Stimulated activated CD4-positive, alpha-beta T cell treated with anti-CD3 and anti-CD28 coated beads, Interleukin-15, amount 100 ng/mL, for 48 hours (primary cell): ENCODE results near the gene MCCD1.

Experiments used
- DNase-seq, 2 donors: peaks; one replicate each; pipeline ENCODE4 v3.0.0-alpha.2; 2020; ENCODE audit warnings: low read depth in 2 of 2

MCCD1 gene

GRCh38 chr6:31513456-31514165 lies 15.2 kb upstream of the MCCD1 start:
- DNase-seq = no peak

- no peak for DNase-seq
Measured at GRCh38 chr6:31521835-31522234, 6.9 kb upstream of the MCCD1 start.

GRCh38 chr6:31525553-31525931 lies 3.2 kb upstream of the MCCD1 start:
- DNase-seq = no peak

GRCh38 chr6:31525932-31526591 lies 2.7 kb upstream of the MCCD1 start:
- no peak for DNase-seq

GRCh38 chr6:31528307-31528777 lies 420 bp upstream of the MCCD1 start:
- DNase-seq = no peak

- no peak for DNase-seq
Measured at GRCh38 chr6:31529329-31530150, 778 bp downstream of the MCCD1 start.

GRCh38 chr6:31530659-31531058 lies 1.9 kb downstream of the MCCD1 start:
- DNase-seq = no peak

- no peak for DNase-seq
Measured at GRCh38 chr6:31531162-31531561, 2.4 kb downstream of the MCCD1 start.

GRCh38 chr6:31531771-31532643 lies 3.2 kb downstream of the MCCD1 start:
- no peak for DNase-seq

GRCh38 chr6:31532644-31533454 lies 4.1 kb downstream of the MCCD1 start:
- DNase-seq = no peak

GRCh38 chr6:31533455-31533841 lies 4.7 kb downstream of the MCCD1 start:
- no peak for DNase-seq

- no peak for DNase-seq
Measured at GRCh38 chr6:31534011-31534410, 5.2 kb downstream of the MCCD1 start.

GRCh38 chr6:31534521-31535040 lies 5.8 kb downstream of the MCCD1 start:
- no peak for DNase-seq

- DNase-seq = no peak
Measured at GRCh38 chr6:31535538-31536324, 7.0 kb downstream of the MCCD1 start.

- DNase-seq = no peak
Measured at GRCh38 chr6:31538805-31539400, 10.1 kb downstream of the MCCD1 start.

- DNase-seq = no peak
Measured at GRCh38 chr6:31540640-31541039, 11.9 kb downstream of the MCCD1 start.

- peak in 1 of 2 donors; percentile 37 for DNase-seq
Measured at GRCh38 chr6:31541059-31541657, 12.4 kb downstream of the MCCD1 start.

- peak; percentile 89 to 91 for DNase-seq
Measured at GRCh38 chr6:31541658-31542521, 13.1 kb downstream of the MCCD1 start, which contains the start of gene DDX39B. Gene DDX39B, minus strand, starts transcription at chr6:31542003. Its CDS starts 1,471 bp downstream, at chr6:31540532.
